HG03060 (cell line): ENCODE results near the gene CD8B.

Experiments
- ATAC-seq: cut with Tn5 transposase; IDR thresholded peaks from one replicate; pipeline ENCODE4 v1.9.1; 2021; ENCODE audit warnings: low read depth, moderate number of reproducible peaks; ENCODE audit not compliant: unreplicated experiment

CD8B gene

GRCh38 chr2:86775338-86775737 is 86.3 kb downstream of the CD8B start:
- no peak for ATAC-seq

- no peak for ATAC-seq
Measured at GRCh38 chr2:86774862-86775261, 86.8 kb downstream of the CD8B start.

- ATAC-seq: no peak
Measured at GRCh38 chr2:86772611-86773010, 89.1 kb downstream of the CD8B start.

- no peak for ATAC-seq
Measured at GRCh38 chr2:86770816-86771301, 90.8 kb downstream of the CD8B start.

- ATAC-seq: no peak
Measured at GRCh38 chr2:86769838-86770237, 91.8 kb downstream of the CD8B start.

DNA sequence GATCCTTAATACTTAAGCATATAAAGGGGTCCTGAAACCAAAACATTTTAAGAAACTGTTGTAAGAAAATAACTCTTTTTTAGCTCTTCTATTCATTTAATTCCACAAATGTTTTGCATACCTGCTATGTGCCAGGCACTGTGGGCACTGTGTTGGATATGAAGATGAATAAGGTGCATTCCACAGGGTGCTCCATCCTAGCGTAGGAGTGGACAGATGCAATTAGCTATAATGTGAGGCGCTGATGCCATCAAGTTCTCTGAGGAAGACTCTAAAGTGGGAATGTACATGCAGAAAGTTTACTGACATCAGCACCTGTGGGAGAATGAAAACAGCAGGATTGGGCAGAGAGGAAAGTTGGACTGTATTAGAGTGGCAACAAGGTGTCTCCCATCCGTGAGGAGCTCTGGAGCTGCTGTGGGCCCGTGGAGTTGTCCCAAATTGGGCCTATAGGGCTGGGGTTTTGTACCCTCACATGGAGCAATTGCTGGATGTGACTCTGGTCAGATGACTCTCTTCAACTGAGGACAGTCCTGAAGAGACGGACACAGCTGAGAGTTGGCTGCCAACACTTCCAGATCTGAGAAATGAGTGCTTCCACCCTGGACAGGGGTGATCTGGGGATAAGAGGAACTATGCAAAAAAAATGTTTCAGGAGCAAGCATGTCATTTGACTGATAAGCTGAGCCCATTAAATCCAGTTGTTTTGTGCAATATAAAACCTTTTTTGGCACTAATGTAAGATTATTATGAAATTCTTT is 93.3 kb downstream of the CD8B start:
- no peak for ATAC-seq
